Astrocyte (in vitro differentiated cells and primary cell): Measurements from ENCODE around the gene VOPP1. TPM values are rescaled to one million over a fixed set of nuclear protein-coding genes. Genes with fewer than 3 reads are reported as not detected.
"Not testable (repeated sequence)": the region's sequence is repeated elsewhere in the genome, so short reads cannot be mapped to it uniquely, and the experiment has no call there.

Experiments
- DNase-seq: peaks from one replicate; pipeline ENCODE4 v3.0.0-alpha.2; 2010; ENCODE audit warnings: low read depth
- FAIRE-seq: peaks from 2 replicates; lab custom pipeline; 2011; peaks lifted over from hg19 to GRCh38; lab: Jason Lieb, UNC
- H2AFZ ChIP-seq: 2 replicates; pipeline ENCODE4 v1.6.0; 2012; ENCODE audit warnings: low read depth, low read length, inconsistent platforms
- H3K27ac ChIP-seq: 2 replicates; pipeline ENCODE4 v1.5.1; 2011; ENCODE audit warnings: low read depth, low read length, inconsistent platforms
- H3K27me3 ChIP-seq: 2 replicates; pipeline ENCODE4 v1.6.0; 2011; ENCODE audit warnings: low read length, inconsistent platforms; ENCODE audit not compliant: insufficient read depth
- H3K36me3 ChIP-seq: 2 replicates; pipeline ENCODE4 v1.5.1; 2011; ENCODE audit warnings: low read length, inconsistent platforms; ENCODE audit not compliant: insufficient read depth
- H3K4me1 ChIP-seq: 2 replicates; pipeline ENCODE4 v1.5.1; 2011; ENCODE audit warnings: low read length, inconsistent platforms; ENCODE audit not compliant: insufficient read depth
- H3K4me2 ChIP-seq: 2 replicates; pipeline ENCODE4 v1.6.0; 2012; ENCODE audit warnings: low read length, inconsistent platforms
- H3K4me3 ChIP-seq: 2 replicates; pipeline ENCODE4 v1.5.1; 2011; ENCODE audit warnings: low read depth, mild to moderate bottlenecking, low read length, inconsistent platforms; ENCODE audit not compliant: insufficient read depth
- H3K79me2 ChIP-seq: 2 replicates; pipeline ENCODE4 v1.6.0; 2012; ENCODE audit warnings: mild to moderate bottlenecking, low read length, inconsistent platforms; ENCODE audit not compliant: insufficient read depth
- H3K9ac ChIP-seq: 2 replicates; pipeline ENCODE4 v1.6.0; 2012; ENCODE audit warnings: mild to moderate bottlenecking, low read length, inconsistent platforms
- H3K9me3 ChIP-seq: 2 replicates; pipeline ENCODE4 v1.5.1; 2012; ENCODE audit warnings: low read depth, mild to moderate bottlenecking, low read length, inconsistent platforms; ENCODE audit not compliant: insufficient read depth
- H4K20me1 ChIP-seq: 2 replicates; pipeline ENCODE4 v1.6.0; 2012; ENCODE audit warnings: low read length, inconsistent platforms; ENCODE audit not compliant: insufficient read depth
- H3K27ac Mint-ChIP-seq: one replicate; pipeline ENCODE4 v1.8.0; 2021; ENCODE audit warnings: mild to moderate bottlenecking, mixed read lengths; ENCODE audit not compliant: unreplicated experiment
- H3K27me3 Mint-ChIP-seq: one replicate; pipeline ENCODE4 v1.8.0; 2021; ENCODE audit warnings: low read depth, mixed read lengths; ENCODE audit not compliant: unreplicated experiment
- H3K36me3 Mint-ChIP-seq: one replicate; pipeline ENCODE4 v1.8.0; 2021; ENCODE audit warnings: low read depth, mixed read lengths; ENCODE audit not compliant: unreplicated experiment
- H3K4me1 Mint-ChIP-seq: one replicate; pipeline ENCODE4 v1.8.0; 2021; ENCODE audit warnings: low read depth, mixed read lengths; ENCODE audit not compliant: unreplicated experiment
- H3K4me3 Mint-ChIP-seq: one replicate; pipeline ENCODE4 v1.8.0; 2021; ENCODE audit warnings: mild to moderate bottlenecking, moderate library complexity, mixed read lengths; ENCODE audit not compliant: unreplicated experiment
- H3K9me3 Mint-ChIP-seq: one replicate; pipeline ENCODE4 v1.8.0; 2021; ENCODE audit warnings: mild to moderate bottlenecking, mixed read lengths; ENCODE audit not compliant: unreplicated experiment
- EZH2 ChIP-seq: IDR thresholded peaks from 2 replicates; pipeline ENCODE4 v1.6.1; 2012; ENCODE audit warnings: mild to moderate bottlenecking, low read length, inconsistent platforms; ENCODE audit not compliant: insufficient read depth
- total RNA-seq: library from RNA; stranded (reverse); gene quantifications from 2 replicates; pipeline ENCODE4 v1.2.1, GENCODE V29; 2021
- TF ChIP-seq, protein P1 (sequence below): IDR thresholded peaks from 2 replicates; pipeline ENCODE4 v1.5.1; 2011; ENCODE audit warnings: low read depth, mild to moderate bottlenecking, inconsistent platforms, low read length, moderate library complexity; ENCODE audit not compliant: insufficient read depth

VOPP1 gene
- total RNA-seq, 1 donor from 2014 or later: 133 TPM

- Mint-ChIP-seq H3K4me3 (no peak overlapping the region), H3K36me3 (peaks cover 21% of the 10 kb centered on the region), H3K27me3 (no peaks in the 10 kb centered on the region), H3K27ac (no peak overlapping the region), H3K4me1 (peaks cover 21% of the 10 kb centered on the region), H3K9me3 (no peaks in the 10 kb centered on the region)
- FAIRE-seq (no peak), DNase-seq (no peak)
- Histone ChIP-seq H3K27me3 (no peaks in the 10 kb centered on the region), H3K4me3 (no peak overlapping the region), H3K4me1 (no peaks in the 10 kb centered on the region), H3K27ac (no peak overlapping the region), H2AFZ (no peak overlapping the region), H3K9ac (no peak overlapping the region), H3K4me2 (no peak overlapping the region), H3K9me3 (no peaks in the 10 kb centered on the region), H3K79me2 (peaks cover 38% of the 10 kb centered on the region), H3K36me3 (peaks cover 5% of the 10 kb centered on the region), H4K20me1 (peaks cover 78% of the 10 kb centered on the region)
- no peak for TF ChIP-seq EZH2
- TF ChIP-seq, protein P1, sequence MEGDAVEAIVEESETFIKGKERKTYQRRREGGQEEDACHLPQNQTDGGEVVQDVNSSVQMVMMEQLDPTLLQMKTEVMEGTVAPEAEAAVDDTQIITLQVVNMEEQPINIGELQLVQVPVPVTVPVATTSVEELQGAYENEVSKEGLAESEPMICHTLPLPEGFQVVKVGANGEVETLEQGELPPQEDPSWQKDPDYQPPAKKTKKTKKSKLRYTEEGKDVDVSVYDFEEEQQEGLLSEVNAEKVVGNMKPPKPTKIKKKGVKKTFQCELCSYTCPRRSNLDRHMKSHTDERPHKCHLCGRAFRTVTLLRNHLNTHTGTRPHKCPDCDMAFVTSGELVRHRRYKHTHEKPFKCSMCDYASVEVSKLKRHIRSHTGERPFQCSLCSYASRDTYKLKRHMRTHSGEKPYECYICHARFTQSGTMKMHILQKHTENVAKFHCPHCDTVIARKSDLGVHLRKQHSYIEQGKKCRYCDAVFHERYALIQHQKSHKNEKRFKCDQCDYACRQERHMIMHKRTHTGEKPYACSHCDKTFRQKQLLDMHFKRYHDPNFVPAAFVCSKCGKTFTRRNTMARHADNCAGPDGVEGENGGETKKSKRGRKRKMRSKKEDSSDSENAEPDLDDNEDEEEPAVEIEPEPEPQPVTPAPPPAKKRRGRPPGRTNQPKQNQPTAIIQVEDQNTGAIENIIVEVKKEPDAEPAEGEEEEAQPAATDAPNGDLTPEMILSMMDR: no peak
These were observed 59.6 kb downstream of the VOPP1 start for GRCh38 chr7:55512635-55513191.

- FAIRE-seq: no peak
- H3K27ac Mint-ChIP-seq: no peak overlapping the region
These were observed 61.7 kb downstream of the VOPP1 start for GRCh38 chr7:55510621-55511020.

DNA sequence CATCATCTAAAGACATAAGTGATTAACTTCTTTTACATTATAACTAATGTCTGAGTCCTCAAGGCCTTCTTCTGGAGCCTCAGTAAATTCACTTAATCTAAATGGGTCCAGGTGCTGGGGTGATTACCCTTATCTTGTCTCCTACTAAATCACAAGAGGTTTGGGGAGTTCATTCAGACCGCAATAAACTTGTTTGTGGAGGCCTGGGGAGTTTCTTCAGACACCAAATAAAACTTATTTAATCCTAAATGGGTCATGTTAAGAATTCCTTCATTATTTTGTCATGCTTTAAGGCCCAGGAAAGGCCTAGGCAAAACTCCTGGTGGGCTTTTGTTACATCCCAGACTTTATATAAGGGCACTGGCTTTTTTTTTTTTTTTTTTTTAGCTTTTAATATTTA is 62.1 kb downstream of the VOPP1 start:
- not testable (repeated sequence) for FAIRE-seq, H3K27me3 ChIP-seq, H3K4me1 ChIP-seq, H3K4me3 ChIP-seq, H3K27me3 Mint-ChIP-seq, DNase-seq, H3K36me3 ChIP-seq, H2AFZ ChIP-seq, H3K4me2 ChIP-seq, H3K27ac Mint-ChIP-seq, H3K9me3 Mint-ChIP-seq, H3K4me3 Mint-ChIP-seq, H3K9me3 ChIP-seq, H3K9ac ChIP-seq, H3K27ac ChIP-seq
- Histone ChIP-seq H4K20me1 (peaks cover 73% of the 10 kb centered on the region), H3K79me2 (peaks cover 39% of the 10 kb centered on the region)
- Mint-ChIP-seq H3K4me1 (peaks cover 16% of the 10 kb centered on the region), H3K36me3 (peaks cover 15% of the 10 kb centered on the region)

More at GRCh38 chr7:55510621-55511020, 61.7 kb downstream of the VOPP1 start:
- Histone ChIP-seq H2AFZ (no peak overlapping the region), H3K36me3 (peaks cover 4% of the 10 kb centered on the region), H3K4me2 (no peak overlapping the region), H3K9ac (no peak overlapping the region), H3K4me3 (no peak overlapping the region), H4K20me1 (peaks cover 76% of the 10 kb centered on the region), H3K9me3 (no peaks in the 10 kb centered on the region), H3K79me2 (peaks cover 39% of the 10 kb centered on the region), H3K27ac (no peak overlapping the region), H3K4me1 (peaks cover 5% of the 10 kb centered on the region), H3K27me3 (no peaks in the 10 kb centered on the region)
- no peak for DNase-seq
- no peaks in the 10 kb centered on the region for H3K27me3 Mint-ChIP-seq
- H3K4me1 Mint-ChIP-seq: peaks cover 15% of the 10 kb centered on the region
- no peak overlapping the region for H3K4me3 Mint-ChIP-seq
- TF ChIP-seq, protein P1: no peak
- no peak for TF ChIP-seq EZH2
- no peaks in the 10 kb centered on the region for H3K9me3 Mint-ChIP-seq
- peaks cover 17% of the 10 kb centered on the region for H3K36me3 Mint-ChIP-seq
